HG03571 (cell line): ENCODE measurements around the gene SH3TC2.

ENCODE experiments used
- ATAC-seq: cut with Tn5 transposase; IDR thresholded peaks from one replicate; pipeline ENCODE4 v1.9.1; 2021; ENCODE audit not compliant: unreplicated experiment

The SH3TC2 gene

GRCh38 chr5:149061341-149061740, 1.5 kb downstream of the SH3TC2 start:
- ATAC-seq = no peak

GRCh38 chr5:149060325-149060724, 2.5 kb downstream of the SH3TC2 start:
- no peak for ATAC-seq

DNA sequence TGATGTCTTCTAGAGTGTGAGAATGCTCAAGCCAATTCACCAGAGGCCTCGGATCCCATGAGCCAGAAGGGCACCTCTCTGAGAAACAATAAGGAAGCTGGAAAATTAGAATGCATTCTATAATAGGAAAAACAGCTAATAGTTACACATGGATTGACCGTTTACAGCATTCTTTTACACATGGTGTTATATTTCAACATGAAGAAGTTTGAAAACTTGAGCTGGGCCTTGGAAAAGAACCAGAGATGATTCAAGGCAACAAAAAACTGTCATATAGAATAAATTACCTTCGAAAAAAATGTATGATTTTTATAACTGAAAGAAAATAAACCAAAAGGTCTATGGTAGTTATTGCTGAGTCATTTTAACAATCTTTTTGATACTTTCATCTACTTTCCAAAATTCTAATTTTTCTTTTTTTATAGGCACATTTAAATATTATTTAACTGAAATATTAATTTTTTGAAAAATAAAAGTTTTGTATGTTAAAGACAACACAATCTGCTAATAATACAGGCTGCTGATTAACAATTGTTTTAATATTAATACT, 6.2 kb downstream of the SH3TC2 start:
- ATAC-seq = no peak

GRCh38 chr5:149054416-149054815, 8.4 kb downstream of the SH3TC2 start:
- ATAC-seq = no peak

DNA sequence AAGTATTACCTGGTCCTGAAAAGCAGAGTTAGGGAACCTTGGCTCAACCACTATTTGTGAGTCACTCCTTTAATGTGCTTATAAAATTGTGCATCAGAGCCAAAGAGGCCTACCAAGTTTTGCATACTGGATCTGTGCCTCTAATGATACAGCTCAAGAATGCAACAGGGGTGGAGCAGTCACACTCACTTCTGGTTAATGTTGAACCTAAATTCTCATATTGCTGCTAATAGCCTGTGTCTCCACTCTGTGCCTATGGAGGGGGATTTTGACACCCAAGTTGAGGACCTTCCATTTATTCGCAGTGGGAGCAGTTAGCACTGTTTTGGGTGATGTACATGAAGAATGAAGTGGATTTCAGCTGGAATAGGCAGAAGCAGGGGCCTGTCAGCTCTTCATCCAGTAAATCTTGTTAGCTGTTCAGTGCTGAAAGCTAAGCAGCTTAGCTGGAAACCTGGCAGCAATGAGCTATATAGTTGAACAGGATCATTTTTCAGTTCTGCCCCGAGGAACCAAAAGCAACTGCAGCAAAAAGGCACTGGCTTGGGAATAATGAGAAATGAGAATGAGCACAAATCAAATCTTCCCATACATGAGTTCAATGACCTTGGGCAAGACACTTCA, 9.7 kb downstream of the SH3TC2 start:
- no peak for ATAC-seq

DNA sequence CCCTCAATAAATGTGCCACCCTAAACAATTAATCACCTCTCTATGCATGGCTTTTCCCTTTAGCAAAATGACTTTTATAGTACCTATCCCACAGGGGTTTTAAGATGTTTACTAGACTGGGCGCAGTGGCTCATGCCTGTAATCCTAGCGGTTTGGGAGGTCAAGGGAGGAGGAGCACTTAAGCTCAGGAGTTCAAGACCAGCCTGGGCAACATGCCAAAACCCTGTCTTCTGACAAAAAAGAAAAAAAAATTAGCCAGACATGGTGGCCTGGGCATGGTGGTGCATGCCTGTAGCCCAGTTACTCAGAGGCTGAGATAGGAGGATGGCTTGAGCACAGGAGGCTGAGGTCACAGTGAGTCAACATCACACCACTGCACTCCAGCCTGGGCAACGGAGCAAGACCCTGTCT, 13.5 kb downstream of the SH3TC2 start:
- no peak for ATAC-seq

GRCh38 chr5:149048811-149049210, 14.1 kb downstream of the SH3TC2 start:
- no peak for ATAC-seq

GRCh38 chr5:149047462-149047861, 15.4 kb downstream of the SH3TC2 start:
- no peak for ATAC-seq

GRCh38 chr5:149046196-149046829, 16.5 kb downstream of the SH3TC2 start:
- no peak for ATAC-seq

DNA sequence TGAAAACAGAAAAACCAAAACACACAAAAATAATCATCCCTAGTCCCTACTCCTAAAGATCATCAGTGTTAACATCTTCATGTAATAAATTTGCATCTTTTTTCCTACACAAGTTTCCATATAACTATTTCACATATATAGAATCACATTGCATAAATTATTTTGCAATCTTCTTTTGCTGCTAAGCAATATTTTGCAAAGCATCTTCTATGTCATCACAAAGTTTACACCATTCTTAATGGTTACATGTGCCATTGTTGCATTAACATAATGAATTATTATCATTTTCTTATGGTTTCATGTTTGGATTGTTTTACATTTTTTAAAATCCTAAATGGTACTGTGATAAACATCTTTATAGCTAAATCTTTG, 17.8 kb downstream of the SH3TC2 start:
- ATAC-seq = no peak

GRCh38 chr5:149044453-149045088, 18.3 kb downstream of the SH3TC2 start:
- ATAC-seq = no peak

GRCh38 chr5:149043641-149044040, 19.2 kb downstream of the SH3TC2 start:
- no peak for ATAC-seq

DNA sequence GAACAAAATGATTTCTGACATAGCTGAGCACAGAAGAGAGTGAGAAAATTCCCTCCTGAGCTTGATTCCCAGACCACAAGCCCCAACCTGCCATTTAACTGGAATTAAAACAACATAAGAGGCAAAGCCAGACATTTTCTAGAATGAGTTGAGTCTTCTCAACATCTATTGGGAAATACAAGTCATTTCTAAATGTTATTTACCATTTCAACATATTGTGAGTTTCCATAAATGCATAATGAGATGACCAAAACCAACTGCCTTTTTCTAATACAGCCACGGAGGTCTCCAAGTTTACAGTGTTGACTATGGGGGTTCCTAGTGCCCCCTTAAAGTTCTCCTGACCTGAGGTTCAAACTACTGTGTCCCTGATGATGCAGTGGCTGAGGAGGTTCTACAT, 20.0 kb downstream of the SH3TC2 start:
- ATAC-seq = no peak

- no peak for ATAC-seq
These were observed 21.6 kb downstream of the SH3TC2 start for GRCh38 chr5:149041242-149041641.

DNA sequence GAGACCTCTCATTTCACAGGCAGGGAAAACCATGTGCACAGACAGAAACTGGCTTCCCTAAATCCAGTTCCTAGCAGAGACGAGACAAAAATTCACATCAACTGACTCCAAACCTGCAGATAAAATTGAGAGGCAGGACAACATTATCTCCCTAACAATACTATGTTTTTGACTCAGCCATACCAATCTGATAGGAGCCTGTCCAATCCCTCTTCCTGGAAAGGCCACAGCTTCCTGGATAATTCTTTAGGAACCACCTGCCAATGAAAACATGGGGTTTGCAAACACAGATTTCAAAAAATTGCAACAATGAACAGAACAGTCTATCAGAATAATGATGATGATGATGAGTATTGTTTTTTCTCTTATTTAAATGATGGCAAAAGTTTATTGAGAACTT, 22.4 kb downstream of the SH3TC2 start:
- ATAC-seq = no peak

GRCh38 chr5:149039506-149039905, 23.4 kb downstream of the SH3TC2 start:
- no peak for ATAC-seq

- ATAC-seq = no peak
These were observed 24.4 kb downstream of the SH3TC2 start for GRCh38 chr5:149038336-149039080.

- no peak for ATAC-seq
These were observed 25.0 kb downstream of the SH3TC2 start for GRCh38 chr5:149037817-149038216.

GRCh38 chr5:149036970-149037369, 25.9 kb downstream of the SH3TC2 start:
- ATAC-seq = no peak

DNA sequence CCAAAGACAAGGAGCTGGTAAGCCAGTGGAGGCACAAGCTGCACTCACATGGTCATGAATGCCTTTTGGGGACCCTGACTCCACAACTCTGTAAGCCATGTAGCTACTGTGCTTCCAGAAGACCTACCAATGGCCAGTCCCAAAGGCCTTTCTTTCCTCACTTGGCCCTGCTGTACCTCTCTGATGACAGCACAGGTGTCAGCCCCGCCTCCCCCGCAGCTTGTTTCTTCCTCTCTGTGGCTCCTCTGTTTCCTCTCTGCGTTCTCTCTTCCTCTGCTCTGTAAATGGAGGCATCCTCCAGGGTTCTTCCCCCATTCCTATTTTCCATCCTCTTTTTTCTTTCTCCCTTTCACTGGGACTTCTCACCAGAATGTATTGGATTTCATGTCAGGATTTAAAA, 26.7 kb downstream of the SH3TC2 start:
- ATAC-seq = no peak

DNA sequence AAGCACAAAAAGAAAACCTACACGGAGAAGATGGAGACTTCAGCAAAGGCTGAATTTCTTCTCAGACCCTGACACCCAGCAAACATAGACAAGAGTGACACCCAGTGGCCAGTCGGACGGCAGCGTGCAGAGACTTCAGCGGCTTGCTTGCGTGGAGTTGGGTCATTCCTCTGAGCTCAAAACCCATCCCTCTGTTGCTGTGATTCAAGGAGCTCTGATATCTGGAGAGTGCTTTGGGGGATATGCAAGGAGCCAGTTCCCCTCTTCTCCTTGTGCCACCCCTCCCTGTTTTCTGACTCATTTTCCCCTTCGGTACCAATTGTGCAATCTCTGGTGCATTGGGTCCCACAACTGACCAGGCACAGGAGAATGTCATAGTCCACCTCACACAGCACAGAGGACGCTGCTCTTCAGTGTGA, 27.5 kb downstream of the SH3TC2 start:
- ATAC-seq = peak; percentile 87
